ENCODE results near the gene OR51B2. TPM values are rescaled to one million over a fixed set of nuclear protein-coding genes. Genes with fewer than 3 reads are reported as not detected.

The OR51B2 gene
- total and polyA plus RNA-seq, 10 donors: not detected

GRCh38 chr11:5285703-5286340 is 38.3 kb downstream of the OR51B2 start:
- intact Hi-C loops (cut with DNase I; ENCODE audit: low total_unique reads): no loop called here
- Histone ChIP-seq H3K4me1 (no peaks in the 10 kb centered on the region), H3K4me3 (no peak overlapping the region), H3K9me3 (no peaks in the 10 kb centered on the region), H3K27ac (no peak overlapping the region), H3K36me3 (no peaks in the 10 kb centered on the region), H3K27me3 (replicated peaks in 1 of 7) (no peaks in the 10 kb centered on the region)
- WGBS, 5 donors: 77 to 85% (median 83%) methylated on average over 4 of the region's 4 CpGs
- DNase-seq: no peak
- TF ChIP-seq POLR2AphosphoS5 (IDR thresholded peaks at IDR 0.05): no peak
- TF ChIP-seq CTCF (IDR thresholded peaks at IDR 0.05 in 8 of 11, conservative IDR thresholded peaks at IDR 0.05 in 3 of 11): no peak
- no peak for TF ChIP-seq POLR2A (IDR thresholded peaks at IDR 0.05)

- Histone ChIP-seq H3K36me3 (no peaks in the 10 kb centered on the region), H3K4me1 (no peaks in the 10 kb centered on the region), H3K4me3 (no peak overlapping the region), H3K27me3 (replicated peaks in 1 of 7) (no peaks in the 10 kb centered on the region), H3K9me3 (no peaks in the 10 kb centered on the region), H3K27ac (no peak overlapping the region)
- no peak for TF ChIP-seq CTCF (IDR thresholded peaks at IDR 0.05 in 8 of 11, conservative IDR thresholded peaks at IDR 0.05 in 3 of 11)
- WGBS, 5 donors: 85 to 100% (median 96%) methylated on average over 2 of the region's 2 CpGs
- no peak for DNase-seq
- intact Hi-C loops (cut with DNase I; ENCODE audit: low total_unique reads): no loop called here
Measured at GRCh38 chr11:5284637-5285036, 39.5 kb downstream of the OR51B2 start.

- Histone ChIP-seq H3K4me1 (no peaks in the 10 kb centered on the region), H3K4me3 (no peak overlapping the region), H3K27ac (no peak overlapping the region), H3K27me3 (replicated peaks in 1 of 7) (no peaks in the 10 kb centered on the region), H3K36me3 (no peaks in the 10 kb centered on the region), H3K9me3 (no peaks in the 10 kb centered on the region)
- WGBS, 5 donors: 57 to 70% (median 68%) methylated on average over 1 of the region's 1 CpG
- intact Hi-C loops (cut with DNase I; ENCODE audit: low total_unique reads): no loop called here
- DNase-seq: no peak
- TF ChIP-seq POLR2AphosphoS5 (IDR thresholded peaks at IDR 0.05) (no peak), CTCF (IDR thresholded peaks at IDR 0.05 in 8 of 11, conservative IDR thresholded peaks at IDR 0.05 in 3 of 11) (no peak), POLR2A (IDR thresholded peaks at IDR 0.05) (no peak)
Measured at GRCh38 chr11:5283882-5284281, 40.2 kb downstream of the OR51B2 start.

- TF ChIP-seq CTCF (IDR thresholded peaks at IDR 0.05 in 8 of 11, conservative IDR thresholded peaks at IDR 0.05 in 3 of 11): no peak
- no peak for TF ChIP-seq POLR2AphosphoS5 (IDR thresholded peaks at IDR 0.05)
- no peak for TF ChIP-seq POLR2A (IDR thresholded peaks at IDR 0.05)
- H3K4me3 ChIP-seq: no peak overlapping the region
- H3K36me3 ChIP-seq: no peaks in the 10 kb centered on the region
- intact Hi-C loops (cut with DNase I; ENCODE audit: low total_unique reads): no loop called here
- no peak for DNase-seq
- H3K27ac ChIP-seq: no peak overlapping the region
- WGBS, 5 donors: 76 to 84% (median 78%) methylated on average over 3 of the region's 3 CpGs
- no peaks in the 10 kb centered on the region for H3K9me3 ChIP-seq
- no peaks in the 10 kb centered on the region for H3K4me1 ChIP-seq
- H3K27me3 ChIP-seq (replicated peaks in 1 of 7): no peaks in the 10 kb centered on the region
Measured at GRCh38 chr11:5283086-5283485, 41.0 kb downstream of the OR51B2 start.
